ENCODE measurements around the gene PDZK1. TPM values are rescaled to one million over a fixed set of nuclear protein-coding genes. Genes with fewer than 3 reads are reported as not detected.
"Not testable (repeated sequence)": the region's sequence is repeated elsewhere in the genome, so short reads cannot be mapped to it uniquely, and the experiment has no call there.

PDZK1 gene
- total RNA-seq, 1 donor from 2014 or later: 0.49 TPM

GRCh38 chr1:145662502-145662901, 44.7 kb downstream of the PDZK1 start:
- intact Hi-C loops (cut with micrococcal nuclease): not testable (repeated sequence)

GRCh38 chr1:145656245-145656943, 50.8 kb downstream of the PDZK1 start:
- intact Hi-C loops (cut with micrococcal nuclease): not testable (repeated sequence)

- intact Hi-C loops (cut with micrococcal nuclease): not testable (repeated sequence)
Measured at GRCh38 chr1:145643990-145644389, 63.2 kb downstream of the PDZK1 start.

- intact Hi-C loops (cut with micrococcal nuclease): not testable (repeated sequence)
Measured at GRCh38 chr1:145641886-145642285, 65.3 kb downstream of the PDZK1 start.

GRCh38 chr1:145636237-145636636, 70.9 kb downstream of the PDZK1 start:
- intact Hi-C loops (cut with micrococcal nuclease): not testable (repeated sequence)

GRCh38 chr1:145622177-145622576, 85.0 kb downstream of the PDZK1 start:
- intact Hi-C loops (cut with micrococcal nuclease): not testable (repeated sequence)

Other genes with a start within 250 kb of the PDZK1 start
- gene GPR89A, start 99.4 kb downstream of the PDZK1 start, total RNA-seq: 35.8 and 38.9 TPM in 2 replicates
- gene CD160, start 12.1 kb upstream of the PDZK1 start, total RNA-seq: 0.17 TPM in 1 of 2 replicates, not detected in the other
- gene RNF115, start 116.7 kb upstream of the PDZK1 start, total RNA-seq: 18.1 and 19.9 TPM in 2 replicates
- 32.8 and 35.3 TPM in 2 replicates for gene POLR3C, start 116.8 kb upstream of the PDZK1 start, total RNA-seq
- gene NUDT17, start 138.3 kb upstream of the PDZK1 start, total RNA-seq: 2.9 and 3.6 TPM in 2 replicates
- 25.5 and 27.3 TPM in 2 replicates for gene PIAS3, start 151.7 kb upstream of the PDZK1 start, total RNA-seq
- 0.83 and 0.88 TPM in 2 replicates for gene ANKRD35, start 178.5 kb upstream of the PDZK1 start, total RNA-seq
- gene ITGA10, start 202.7 kb upstream of the PDZK1 start, total RNA-seq: 1.6 and 1.7 TPM in 2 replicates
- 30.9 and 37.5 TPM in 2 replicates for gene PEX11B, start 211.3 kb upstream of the PDZK1 start, total RNA-seq
- gene RBM8A, start 220.1 kb upstream of the PDZK1 start, total RNA-seq: 196 and 197 TPM in 2 replicates

Data from T-helper 1 cell treated with Interleukin-12 subunit alpha and Interleukin-12 subunit beta and Interleukin-4 antibody, amounts not matched to agents 30 ng/mL and 1 ng/mL, for 36 hours (primary cell).